Adrenal gland (tissue), 5 donors: Measurements from ENCODE around the gene PLPP1.

Source experiments
- CTCF ChIP-seq, 6 experiments: fragments of 450-650 bp in 4 of 6; fragments of 200-600 bp in 2 of 6; sonication (generic) in 1 of 6; IDR thresholded peaks; 1 replicate in 5 of 6; 2 replicates in 1 of 6; pipeline versions ENCODE4 v1.5.1 to v1.8.0; 2016 to 2021; ENCODE audit warnings: antibody characterized with exemption in 6 of 6, mild to moderate bottlenecking in 2 of 6, moderate library complexity in 1 of 6
- POLR2A ChIP-seq, 2 donors: fragments of 450-650 bp; IDR thresholded peaks; one replicate each; pipeline ENCODE4 v1.6.1; 2017; ENCODE audit warnings: antibody characterized with exemption in 2 of 2, mild to moderate bottlenecking in 2 of 2, moderate library complexity in 1 of 2
- donor health status: DM: no; HTN: no; CAD: no.

GRCh38 chr5:55551904-55552303, 17.1 kb upstream of the PLPP1 start:
- TF ChIP-seq POLR2A (IDR thresholded peaks at IDR 0.05) = no peak
- no peak for TF ChIP-seq CTCF (IDR thresholded peaks at IDR 0.05)
